Measurements from ENCODE around the gene NBPF12. TPM values are rescaled to one million over a fixed set of nuclear protein-coding genes. Genes with fewer than 3 reads are reported as not detected.
"Not testable (repeated sequence)": the region's sequence is repeated elsewhere in the genome, so short reads cannot be mapped to it uniquely, and the experiment has no call there.

Gene NBPF12
- total and polyA plus RNA-seq, 4 experiments from 2014 or later = 0.76 to 27.4 (median 15.7) TPM

- not testable (repeated sequence) for H3K27me3 Mint-ChIP-seq
These were observed 5.3 kb downstream of the NBPF12 start for GRCh38 chr1:146943342-146943886.

GRCh38 chr1:146948127-146948526 lies 10.0 kb downstream of the NBPF12 start:
- H3K9me3 Mint-ChIP-seq; CTCF ChIA-PET (ENCODE audit: partially characterized antibody); H3K36me3 ChIP-seq (ENCODE audit: insufficient read depth, low read length); H3K27ac ChIP-seq (ENCODE audit: low read depth, low read length); POLR2A ChIA-PET (ENCODE audit: partially characterized antibody); H3K27me3 Mint-ChIP-seq; H3K4me3 ChIP-seq (ENCODE audit: low read length in 2 of 2); H3K27me3 ChIP-seq (ENCODE audit: insufficient read depth, low read length); H3K27ac Mint-ChIP-seq; H3K4me1 Mint-ChIP-seq; H3K9me3 ChIP-seq (ENCODE audit: control insufficient read depth in 1 of 2, low read length in 2 of 2); DNase-seq; H3K4me3 Mint-ChIP-seq; intact Hi-C loops (cut with micrococcal nuclease); H3K4me1 ChIP-seq (ENCODE audit: insufficient read depth, low read length): not testable (repeated sequence)
- H3K36me3 Mint-ChIP-seq = peaks cover 4 to 14% of the 10 kb centered on the region in 2 donors

More at GRCh38 chr1:146943342-146943886, 5.3 kb downstream of the NBPF12 start:
- H3K4me3 Mint-ChIP-seq; H3K27me3 ChIP-seq (ENCODE audit: insufficient read depth, low read length); H3K9me3 ChIP-seq (ENCODE audit: control insufficient read depth in 1 of 2, low read length in 2 of 2); DNase-seq; H3K9me3 Mint-ChIP-seq; CTCF ChIA-PET (ENCODE audit: partially characterized antibody); H3K27ac ChIP-seq (ENCODE audit: low read depth, low read length); intact Hi-C loops (cut with micrococcal nuclease); H3K27ac Mint-ChIP-seq; H3K4me3 ChIP-seq (ENCODE audit: low read length in 2 of 2); H3K4me1 ChIP-seq (ENCODE audit: insufficient read depth, low read length); H3K36me3 Mint-ChIP-seq; POLR2A ChIA-PET (ENCODE audit: partially characterized antibody); H3K36me3 ChIP-seq (ENCODE audit: insufficient read depth, low read length): not testable (repeated sequence)
- H3K4me1 Mint-ChIP-seq = peaks cover 7 to 16% (median 12%) of the 10 kb centered on the region in 4 donors

- H3K27me3 Mint-ChIP-seq; H3K4me3 Mint-ChIP-seq; H3K9me3 Mint-ChIP-seq; DNase-seq; H3K36me3 ChIP-seq (ENCODE audit: insufficient read depth, low read length); H3K27ac ChIP-seq (ENCODE audit: low read depth, low read length); H3K4me3 ChIP-seq (ENCODE audit: low read length in 2 of 2); H3K27me3 ChIP-seq (ENCODE audit: insufficient read depth, low read length); H3K4me1 ChIP-seq (ENCODE audit: insufficient read depth, low read length); POLR2A ChIA-PET (ENCODE audit: partially characterized antibody); CTCF ChIA-PET (ENCODE audit: partially characterized antibody); H3K4me1 Mint-ChIP-seq; intact Hi-C loops (cut with micrococcal nuclease); H3K9me3 ChIP-seq (ENCODE audit: control insufficient read depth in 1 of 2, low read length in 2 of 2): not testable (repeated sequence)
- Mint-ChIP-seq H3K36me3 (peaks cover 8 to 35% of the 10 kb centered on the region in 2 donors), H3K27ac (peak overlapping the region in 1 of 7 donors; percentile 18)
These were observed 26.2 kb downstream of the NBPF12 start for GRCh38 chr1:146964340-146964739.

GRCh38 chr1:146966351-146966750 lies 28.2 kb downstream of the NBPF12 start:
- CTCF ChIA-PET (ENCODE audit: partially characterized antibody); H3K4me3 ChIP-seq (ENCODE audit: low read length in 2 of 2); H3K9me3 ChIP-seq (ENCODE audit: control insufficient read depth in 1 of 2, low read length in 2 of 2); H3K27me3 ChIP-seq (ENCODE audit: insufficient read depth, low read length); H3K9me3 Mint-ChIP-seq; H3K36me3 ChIP-seq (ENCODE audit: insufficient read depth, low read length); intact Hi-C loops (cut with micrococcal nuclease); H3K4me3 Mint-ChIP-seq; POLR2A ChIA-PET (ENCODE audit: partially characterized antibody); H3K27me3 Mint-ChIP-seq; H3K4me1 Mint-ChIP-seq; H3K27ac ChIP-seq (ENCODE audit: low read depth, low read length); H3K4me1 ChIP-seq (ENCODE audit: insufficient read depth, low read length): not testable (repeated sequence)
- peak overlapping the region in 2 of 7 donors; percentile 32 to 62 for H3K27ac Mint-ChIP-seq
- peak in 1 of 5 donors; percentile 11 for DNase-seq
- H3K36me3 Mint-ChIP-seq = peaks cover 8 to 40% of the 10 kb centered on the region in 2 donors

GRCh38 chr1:146970656-146971055 lies 32.5 kb downstream of the NBPF12 start:
- H3K27me3 ChIP-seq (ENCODE audit: insufficient read depth, low read length); H3K36me3 ChIP-seq (ENCODE audit: insufficient read depth, low read length); H3K4me1 Mint-ChIP-seq; H3K4me1 ChIP-seq (ENCODE audit: insufficient read depth, low read length); intact Hi-C loops (cut with micrococcal nuclease); CTCF ChIA-PET (ENCODE audit: partially characterized antibody); H3K4me3 Mint-ChIP-seq; H3K4me3 ChIP-seq (ENCODE audit: low read length in 2 of 2); H3K9me3 Mint-ChIP-seq; H3K27me3 Mint-ChIP-seq; POLR2A ChIA-PET (ENCODE audit: partially characterized antibody); DNase-seq; H3K27ac Mint-ChIP-seq; H3K9me3 ChIP-seq (ENCODE audit: control insufficient read depth in 1 of 2, low read length in 2 of 2); H3K27ac ChIP-seq (ENCODE audit: low read depth, low read length): not testable (repeated sequence)
- H3K36me3 Mint-ChIP-seq = peaks cover 0 to 31% of the 10 kb centered on the region in 2 donors

GRCh38 chr1:146972681-146973080 lies 34.6 kb downstream of the NBPF12 start:
- H3K4me1 Mint-ChIP-seq; H3K27ac Mint-ChIP-seq; H3K36me3 ChIP-seq (ENCODE audit: insufficient read depth, low read length); H3K4me3 ChIP-seq (ENCODE audit: low read length in 2 of 2); POLR2A ChIA-PET (ENCODE audit: partially characterized antibody); H3K9me3 ChIP-seq (ENCODE audit: control insufficient read depth in 1 of 2, low read length in 2 of 2); CTCF ChIA-PET (ENCODE audit: partially characterized antibody); H3K4me3 Mint-ChIP-seq; H3K27me3 ChIP-seq (ENCODE audit: insufficient read depth, low read length); H3K27me3 Mint-ChIP-seq; intact Hi-C loops (cut with micrococcal nuclease); H3K4me1 ChIP-seq (ENCODE audit: insufficient read depth, low read length); H3K27ac ChIP-seq (ENCODE audit: low read depth, low read length); H3K9me3 Mint-ChIP-seq; DNase-seq: not testable (repeated sequence)
- peaks cover under 1 to 24% of the 10 kb centered on the region in 2 donors for H3K36me3 Mint-ChIP-seq

- POLR2A ChIA-PET (ENCODE audit: partially characterized antibody); DNase-seq; H3K4me3 ChIP-seq (ENCODE audit: low read length in 2 of 2); H3K27me3 ChIP-seq (ENCODE audit: insufficient read depth, low read length); H3K27ac ChIP-seq (ENCODE audit: low read depth, low read length); CTCF ChIA-PET (ENCODE audit: partially characterized antibody); H3K36me3 Mint-ChIP-seq; H3K27ac Mint-ChIP-seq; H3K9me3 Mint-ChIP-seq; H3K4me1 Mint-ChIP-seq; H3K4me1 ChIP-seq (ENCODE audit: insufficient read depth, low read length); intact Hi-C loops (cut with micrococcal nuclease); H3K4me3 Mint-ChIP-seq; H3K36me3 ChIP-seq (ENCODE audit: insufficient read depth, low read length); H3K27me3 Mint-ChIP-seq; H3K9me3 ChIP-seq (ENCODE audit: control insufficient read depth in 1 of 2, low read length in 2 of 2): not testable (repeated sequence)
These were observed 47.7 kb downstream of the NBPF12 start for GRCh38 chr1:146985855-146986254.

- H3K9me3 Mint-ChIP-seq; POLR2A ChIA-PET (ENCODE audit: partially characterized antibody); H3K4me3 Mint-ChIP-seq; H3K4me1 Mint-ChIP-seq; H3K4me1 ChIP-seq (ENCODE audit: insufficient read depth, low read length); H3K36me3 ChIP-seq (ENCODE audit: insufficient read depth, low read length); H3K27me3 Mint-ChIP-seq; intact Hi-C loops (cut with micrococcal nuclease); H3K9me3 ChIP-seq (ENCODE audit: control insufficient read depth in 1 of 2, low read length in 2 of 2); H3K36me3 Mint-ChIP-seq; H3K27me3 ChIP-seq (ENCODE audit: insufficient read depth, low read length); H3K27ac Mint-ChIP-seq; H3K27ac ChIP-seq (ENCODE audit: low read depth, low read length); H3K4me3 ChIP-seq (ENCODE audit: low read length in 2 of 2); DNase-seq; CTCF ChIA-PET (ENCODE audit: partially characterized antibody): not testable (repeated sequence)
These were observed 48.3 kb downstream of the NBPF12 start for GRCh38 chr1:146986450-146986849.
